Measurements from ENCODE around the gene MYO16.

DNA sequence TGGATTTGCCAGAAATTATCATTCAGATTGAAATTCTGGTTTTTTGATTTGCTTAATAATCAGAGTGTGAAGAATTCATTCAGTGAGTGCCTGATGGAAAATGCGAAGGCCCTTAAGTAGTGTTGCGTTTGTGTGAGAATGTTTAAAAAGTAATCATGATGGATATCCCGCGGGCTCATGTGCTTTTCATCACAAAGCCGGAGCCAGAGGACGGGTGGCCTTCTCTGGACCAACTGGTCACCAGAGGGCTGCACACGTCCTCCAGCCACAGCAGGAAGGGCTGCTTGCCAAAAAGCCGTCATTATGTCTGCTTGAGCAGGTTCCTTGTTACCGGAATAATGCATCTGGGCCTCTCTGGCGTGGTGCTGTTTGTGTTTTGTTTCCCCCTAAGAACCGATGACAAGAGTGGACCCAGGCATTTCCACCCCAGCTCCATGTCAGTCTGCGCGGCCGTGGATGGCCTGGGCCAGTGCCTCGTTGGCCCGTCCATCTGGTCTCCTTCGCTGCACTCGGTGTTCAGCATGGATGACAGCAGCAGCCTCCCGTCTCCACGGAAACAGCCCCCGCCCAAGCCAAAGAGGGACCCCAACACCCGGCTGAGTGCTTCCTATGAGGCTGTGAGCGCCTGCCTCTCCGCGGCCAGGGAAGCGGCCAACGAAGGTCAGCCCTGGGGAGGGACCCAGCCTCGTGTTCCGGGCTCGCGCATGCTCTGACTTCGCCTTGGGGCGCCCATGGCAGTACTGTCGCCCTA is 497.7 kb downstream of the MYO16 start:
- TF ChIP-seq, protein P1, sequence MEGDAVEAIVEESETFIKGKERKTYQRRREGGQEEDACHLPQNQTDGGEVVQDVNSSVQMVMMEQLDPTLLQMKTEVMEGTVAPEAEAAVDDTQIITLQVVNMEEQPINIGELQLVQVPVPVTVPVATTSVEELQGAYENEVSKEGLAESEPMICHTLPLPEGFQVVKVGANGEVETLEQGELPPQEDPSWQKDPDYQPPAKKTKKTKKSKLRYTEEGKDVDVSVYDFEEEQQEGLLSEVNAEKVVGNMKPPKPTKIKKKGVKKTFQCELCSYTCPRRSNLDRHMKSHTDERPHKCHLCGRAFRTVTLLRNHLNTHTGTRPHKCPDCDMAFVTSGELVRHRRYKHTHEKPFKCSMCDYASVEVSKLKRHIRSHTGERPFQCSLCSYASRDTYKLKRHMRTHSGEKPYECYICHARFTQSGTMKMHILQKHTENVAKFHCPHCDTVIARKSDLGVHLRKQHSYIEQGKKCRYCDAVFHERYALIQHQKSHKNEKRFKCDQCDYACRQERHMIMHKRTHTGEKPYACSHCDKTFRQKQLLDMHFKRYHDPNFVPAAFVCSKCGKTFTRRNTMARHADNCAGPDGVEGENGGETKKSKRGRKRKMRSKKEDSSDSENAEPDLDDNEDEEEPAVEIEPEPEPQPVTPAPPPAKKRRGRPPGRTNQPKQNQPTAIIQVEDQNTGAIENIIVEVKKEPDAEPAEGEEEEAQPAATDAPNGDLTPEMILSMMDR (conservative IDR thresholded peaks at IDR 0.05; ENCODE audit: low read depth, low read length) = no peak
- no peak for TF ChIP-seq POLR2A (IDR thresholded peaks at IDR 0.05; ENCODE audit: low read depth, low read length)
- no peak for TF ChIP-seq CEBPB (IDR thresholded peaks at IDR 0.05; ENCODE audit: low read depth, low read length)
- no peak for TF ChIP-seq RAD21 (IDR thresholded peaks at IDR 0.05; ENCODE audit: low read length)
